Body of pancreas (tissue), 4 donors: ENCODE data around the gene FOXL2. TPM values are rescaled to one million over a fixed set of nuclear protein-coding genes. Genes with fewer than 3 reads are reported as not detected.

ENCODE experiments used
- ATAC-seq: fragments of 150-250 bp; one replicate; pipeline ENCODE4 v1.9.1; 2016
- DNase-seq, 4 donors: peaks; one replicate each; pipeline ENCODE4 v3.0.0-alpha.2; 2019
- H3K27ac ChIP-seq, 4 donors: fragments of 200-600 bp; sonication (generic); 1 replicate in 3 of 4; 2 replicates in 1 of 4; pipeline versions ENCODE4 v1.5.1 to v1.6.1; 2016 to 2019; ENCODE audit warnings: mild to moderate bottlenecking in 1 of 4, mixed read lengths in 1 of 4, moderate library complexity in 1 of 4
- H3K27me3 ChIP-seq, 2 donors: fragments of 200-600 bp; sonication (generic); one replicate each; pipeline ENCODE4 v1.6.0; 2016; ENCODE audit warnings: mild to moderate bottlenecking in 1 of 2
- H3K36me3 ChIP-seq, 2 donors: fragments of 200-600 bp; sonication (generic); replicated peaks in 1 of 2; 2 replicates each; pipeline ENCODE4 v1.5.1; 2016; ENCODE audit warnings: low read depth in 2 of 2; ENCODE audit not compliant: insufficient read depth in 1 of 2
- H3K4me1 ChIP-seq: fragments of 200-600 bp; sonication (generic); one replicate; pipeline ENCODE4 v1.6.0; 2016
- H3K4me3 ChIP-seq, 2 donors: fragments of 200-600 bp; sonication (generic); 1 replicate in 1 of 2; 2 replicates in 1 of 2; pipeline ENCODE4 v1.5.1; 2016 to 2019
- H3K9me3 ChIP-seq, 3 donors: fragments of 200-600 bp; sonication (generic); 1 replicate in 2 of 3; 2 replicates in 1 of 3; pipeline ENCODE4 v1.5.1; 2016
- POLR2A ChIP-seq, 3 donors: fragments of 450-650 bp; IDR thresholded peaks; one replicate each; pipeline ENCODE4 v1.6.1; 2016; ENCODE audit warnings: antibody characterized with exemption in 3 of 3, mild to moderate bottlenecking in 2 of 3
- WGBS, 2 donors: methylation state at CpG; one replicate each; pipeline ENCODE4 v1.1.5; 2017; 5-methylcytosine and 5-hydroxymethylcytosine counted together
- intact Hi-C: fragments of 100-400 bp; cut with DNase I; formaldehyde crosslinking; loops from one replicate; pipeline ENCODE4 v1.15.1; 2023
- total RNA-seq, 2 donors: library from RNA; depleted of rRNA; stranded (reverse); fragments of >200 nt; gene quantifications; one replicate each; pipeline ENCODE4 v1.1.0, GENCODE V29; 2016
- TF ChIP-seq, protein P1 (sequence below), 7 experiments: fragments of 450-650 bp in 4 of 7; fragments of 200-600 bp in 3 of 7; sonication (generic) in 3 of 7; IDR thresholded peaks; one replicate each; pipeline ENCODE4 v1.5.1; 2016 to 2019; ENCODE audit warnings: antibody characterized with exemption in 7 of 7

FOXL2 gene
- total RNA-seq, 2 donors from 2014 or later = 0.26 TPM; not detected in 1

- ATAC-seq = peak; percentile 90
Measured at GRCh38 chr3:138935863-138936740, 10.8 kb downstream of the FOXL2 start.

GRCh38 chr3:138935505-138935862 is 11.5 kb downstream of the FOXL2 start:
- peaks cover 45% of the 10 kb centered on the region for H3K4me1 ChIP-seq
- DNase-seq = no peak
- WGBS, 2 donors = 67 to 89% methylated on average over 7 of the region's 7 CpGs
- intact Hi-C loops = no loop called here
- H3K27me3 ChIP-seq = peaks cover 6 to 36% of the 10 kb centered on the region in 2 donors
- H3K4me3 ChIP-seq = no peak overlapping the region
- no peak for ATAC-seq
- TF ChIP-seq, protein P1, sequence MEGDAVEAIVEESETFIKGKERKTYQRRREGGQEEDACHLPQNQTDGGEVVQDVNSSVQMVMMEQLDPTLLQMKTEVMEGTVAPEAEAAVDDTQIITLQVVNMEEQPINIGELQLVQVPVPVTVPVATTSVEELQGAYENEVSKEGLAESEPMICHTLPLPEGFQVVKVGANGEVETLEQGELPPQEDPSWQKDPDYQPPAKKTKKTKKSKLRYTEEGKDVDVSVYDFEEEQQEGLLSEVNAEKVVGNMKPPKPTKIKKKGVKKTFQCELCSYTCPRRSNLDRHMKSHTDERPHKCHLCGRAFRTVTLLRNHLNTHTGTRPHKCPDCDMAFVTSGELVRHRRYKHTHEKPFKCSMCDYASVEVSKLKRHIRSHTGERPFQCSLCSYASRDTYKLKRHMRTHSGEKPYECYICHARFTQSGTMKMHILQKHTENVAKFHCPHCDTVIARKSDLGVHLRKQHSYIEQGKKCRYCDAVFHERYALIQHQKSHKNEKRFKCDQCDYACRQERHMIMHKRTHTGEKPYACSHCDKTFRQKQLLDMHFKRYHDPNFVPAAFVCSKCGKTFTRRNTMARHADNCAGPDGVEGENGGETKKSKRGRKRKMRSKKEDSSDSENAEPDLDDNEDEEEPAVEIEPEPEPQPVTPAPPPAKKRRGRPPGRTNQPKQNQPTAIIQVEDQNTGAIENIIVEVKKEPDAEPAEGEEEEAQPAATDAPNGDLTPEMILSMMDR (IDR thresholded peaks at IDR 0.05) = no peak
- TF ChIP-seq POLR2A (IDR thresholded peaks at IDR 0.05) = no peak
- no peaks in the 10 kb centered on the region for H3K9me3 ChIP-seq
- no peaks in the 10 kb centered on the region for H3K36me3 ChIP-seq
- no peak overlapping the region for H3K27ac ChIP-seq

More at GRCh38 chr3:138935863-138936740, 10.8 kb downstream of the FOXL2 start:
- Histone ChIP-seq H3K27ac (no peak overlapping the region), H3K4me1 (peaks cover 45% of the 10 kb centered on the region), H3K36me3 (no peaks in the 10 kb centered on the region), H3K9me3 (no peaks in the 10 kb centered on the region), H3K27me3 (peaks cover 6 to 42% of the 10 kb centered on the region in 2 donors), H3K4me3 (no peak overlapping the region)
- intact Hi-C loops = no loop called here
- TF ChIP-seq POLR2A (IDR thresholded peaks at IDR 0.05) = no peak
- TF ChIP-seq, protein P1 (IDR thresholded peaks at IDR 0.05) = peak; percentile 85 to 95 (median 89)
- DNase-seq = peak; percentile 77 to 88 (median 84)
- WGBS, 2 donors = 5 to 30% methylated on average over 15 to 58 of the region's 58 CpGs

GRCh38 chr3:138933981-138934691 is 12.8 kb downstream of the FOXL2 start:
- DNase-seq (no peak), ATAC-seq (no peak)
- TF ChIP-seq POLR2A (IDR thresholded peaks at IDR 0.05) = no peak
- TF ChIP-seq, protein P1 (IDR thresholded peaks at IDR 0.05) = no peak
- H3K9me3 ChIP-seq = no peaks in the 10 kb centered on the region
- H3K27ac ChIP-seq = no peak overlapping the region
- no peaks in the 10 kb centered on the region for H3K36me3 ChIP-seq
- intact Hi-C loops = no loop called here
- H3K4me3 ChIP-seq = no peak overlapping the region
- H3K27me3 ChIP-seq = peaks cover 6 to 24% of the 10 kb centered on the region in 2 donors
- WGBS, 2 donors = 59 to 73% methylated on average over 3 of the region's 3 CpGs
- peaks cover 36% of the 10 kb centered on the region for H3K4me1 ChIP-seq

DNA sequence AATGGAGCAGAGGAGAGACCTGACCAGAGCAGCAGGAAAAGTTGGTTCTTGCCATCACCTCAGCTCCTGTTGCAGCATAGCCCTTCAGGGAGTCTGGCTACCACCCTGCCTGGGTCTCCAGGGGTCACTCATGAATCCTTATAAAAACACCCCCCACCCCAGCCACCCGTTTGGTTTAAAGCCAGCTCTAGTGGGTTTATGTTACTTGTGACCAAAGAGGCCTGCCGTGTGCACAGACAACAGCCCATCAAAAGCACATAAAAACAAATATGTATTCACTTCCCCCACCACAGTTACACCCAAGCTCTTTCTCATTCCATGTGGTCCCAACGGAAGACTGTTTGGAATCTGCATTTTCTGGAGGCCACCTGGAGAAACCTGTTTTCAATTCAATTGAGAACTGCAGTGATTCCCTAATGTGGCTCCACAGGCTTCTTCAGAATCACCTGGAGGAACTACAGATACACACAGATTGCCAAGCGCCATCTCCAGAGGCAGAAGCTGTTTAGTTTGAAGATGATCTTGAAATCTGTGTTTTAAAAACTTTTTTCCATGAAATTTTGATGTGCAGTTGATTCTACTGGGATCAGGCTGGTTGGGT is 13.8 kb downstream of the FOXL2 start:
- no peak for TF ChIP-seq POLR2A (IDR thresholded peaks at IDR 0.05)
- TF ChIP-seq, protein P1 (IDR thresholded peaks at IDR 0.05) = no peak
- DNase-seq (no peak), ATAC-seq (no peak)
- intact Hi-C loops = no loop called here
- Histone ChIP-seq H3K4me3 (no peak overlapping the region), H3K27me3 (peaks cover 6 to 15% of the 10 kb centered on the region in 2 donors), H3K36me3 (no peaks in the 10 kb centered on the region), H3K9me3 (no peaks in the 10 kb centered on the region), H3K27ac (no peak overlapping the region), H3K4me1 (peaks cover 26% of the 10 kb centered on the region)
- WGBS, 2 donors = 69 to 78% methylated on average over 4 of the region's 4 CpGs
